Measurements from ENCODE around the gene PARD3B.

Gene PARD3B

GRCh38 chr2:205556357-205556756, 1011.1 kb downstream of the PARD3B start:
- H3K4me3 ChIP-seq (ENCODE audit: low read length) = no peak overlapping the region
- no peak overlapping the region for H2AFZ ChIP-seq (ENCODE audit: low read length)
- no peaks in the 10 kb centered on the region for H4K20me1 ChIP-seq (ENCODE audit: insufficient read depth, low read length)
- TF ChIP-seq EZH2phosphoT487 (IDR thresholded peaks at IDR 0.05; ENCODE audit: low read length) = no peak
- H3K9me2 ChIP-seq (replicated peaks; ENCODE audit: insufficient read depth, low read length) = no peaks in the 10 kb centered on the region
- H3K9me3 ChIP-seq (replicated peaks; ENCODE audit: insufficient read depth, low read length) = no peaks in the 10 kb centered on the region
- no peak overlapping the region for H3K27ac ChIP-seq (ENCODE audit: low read length)
- no peak overlapping the region for H3K9ac ChIP-seq (ENCODE audit: low read length)
- no peaks in the 10 kb centered on the region for H3F3A ChIP-seq (ENCODE audit: insufficient read depth, low read length)
- H3K36me3 ChIP-seq (replicated peaks; ENCODE audit: insufficient read depth, low read length) = no peaks in the 10 kb centered on the region
- no peak for DNase-seq
- no peak overlapping the region for H3K4me2 ChIP-seq (ENCODE audit: low read depth, low read length)
- H3K4me1 ChIP-seq (ENCODE audit: low read length) = no peaks in the 10 kb centered on the region
- no peaks in the 10 kb centered on the region for H3K79me2 ChIP-seq (ENCODE audit: low read length)
- no peaks in the 10 kb centered on the region for H3K27me3 ChIP-seq (replicated peaks; ENCODE audit: insufficient read depth, low read length)

DNA sequence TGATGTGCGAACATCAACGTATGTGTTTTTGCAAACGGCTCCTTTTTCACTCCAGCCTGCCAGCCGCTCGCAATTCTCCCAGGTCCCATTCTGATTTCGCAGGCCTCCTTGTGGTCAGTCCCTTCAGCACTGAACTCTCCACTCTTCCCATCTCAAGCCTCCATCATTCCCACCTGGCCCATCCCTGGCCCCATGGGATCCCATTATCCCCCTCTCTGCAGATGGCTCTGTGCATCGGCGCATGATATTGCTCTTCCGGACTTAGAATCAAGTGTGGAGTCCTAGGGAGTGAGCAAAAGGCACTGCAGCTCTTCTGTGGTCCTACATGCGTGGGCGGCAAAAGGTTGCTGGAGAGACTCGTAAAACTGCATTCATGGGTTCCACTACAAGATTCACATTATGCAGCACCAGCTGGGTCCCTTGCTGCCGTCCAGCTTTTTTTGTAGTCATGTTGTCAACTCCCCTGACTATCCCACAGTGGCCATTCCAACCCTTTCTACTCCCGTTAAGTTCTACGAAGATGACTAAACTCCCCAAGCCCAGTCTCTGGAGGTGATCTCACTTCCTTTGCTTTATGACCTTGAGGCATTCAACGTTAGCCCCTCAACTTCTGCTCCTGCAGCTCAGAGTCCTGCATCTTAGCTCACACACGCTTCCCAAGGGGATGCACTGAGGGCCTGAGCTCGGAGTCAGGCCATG, 1011.7 kb downstream of the PARD3B start:
- Histone ChIP-seq H3K27ac (ENCODE audit: low read length) (no peak overlapping the region), H3K79me2 (ENCODE audit: low read length) (no peaks in the 10 kb centered on the region), H4K20me1 (ENCODE audit: insufficient read depth, low read length) (no peaks in the 10 kb centered on the region), H3F3A (ENCODE audit: insufficient read depth, low read length) (no peaks in the 10 kb centered on the region), H3K9ac (ENCODE audit: low read length) (no peak overlapping the region), H3K9me3 (replicated peaks; ENCODE audit: insufficient read depth, low read length) (no peaks in the 10 kb centered on the region), H3K36me3 (replicated peaks; ENCODE audit: insufficient read depth, low read length) (no peaks in the 10 kb centered on the region), H3K4me2 (ENCODE audit: low read depth, low read length) (no peak overlapping the region), H3K4me1 (ENCODE audit: low read length) (no peaks in the 10 kb centered on the region), H3K9me2 (replicated peaks; ENCODE audit: insufficient read depth, low read length) (no peaks in the 10 kb centered on the region), H3K4me3 (ENCODE audit: low read length) (no peak overlapping the region), H3K27me3 (replicated peaks; ENCODE audit: insufficient read depth, low read length) (no peaks in the 10 kb centered on the region), H2AFZ (ENCODE audit: low read length) (no peak overlapping the region)
- TF ChIP-seq EZH2 (optimal IDR thresholded peaks at IDR 0.05; ENCODE audit: low read depth, low read length) = no peak
- no peak for TF ChIP-seq CTCF (IDR thresholded peaks at IDR 0.05; ENCODE audit: low read length)
- TF ChIP-seq EZH2phosphoT487 (IDR thresholded peaks at IDR 0.05; ENCODE audit: low read length) = no peak
- no peak for DNase-seq

GRCh38 chr2:205557873-205558272, 1012.6 kb downstream of the PARD3B start:
- H3K36me3 ChIP-seq (replicated peaks; ENCODE audit: insufficient read depth, low read length) = no peaks in the 10 kb centered on the region
- H3K27ac ChIP-seq (ENCODE audit: low read length) = no peak overlapping the region
- H3K9ac ChIP-seq (ENCODE audit: low read length) = no peak overlapping the region
- H3F3A ChIP-seq (ENCODE audit: insufficient read depth, low read length) = no peaks in the 10 kb centered on the region
- no peaks in the 10 kb centered on the region for H4K20me1 ChIP-seq (ENCODE audit: insufficient read depth, low read length)
- no peaks in the 10 kb centered on the region for H3K4me1 ChIP-seq (ENCODE audit: low read length)
- no peaks in the 10 kb centered on the region for H3K27me3 ChIP-seq (replicated peaks; ENCODE audit: insufficient read depth, low read length)
- DNase-seq = no peak
- no peak overlapping the region for H2AFZ ChIP-seq (ENCODE audit: low read length)
- H3K9me2 ChIP-seq (replicated peaks; ENCODE audit: insufficient read depth, low read length) = no peaks in the 10 kb centered on the region
- TF ChIP-seq EZH2 (optimal IDR thresholded peaks at IDR 0.05; ENCODE audit: low read depth, low read length) = no peak
- no peak for TF ChIP-seq EZH2phosphoT487 (IDR thresholded peaks at IDR 0.05; ENCODE audit: low read length)
- no peak for TF ChIP-seq CTCF (IDR thresholded peaks at IDR 0.05; ENCODE audit: low read length)
- no peak overlapping the region for H3K4me2 ChIP-seq (ENCODE audit: low read depth, low read length)
- H3K79me2 ChIP-seq (ENCODE audit: low read length) = no peaks in the 10 kb centered on the region
- no peaks in the 10 kb centered on the region for H3K9me3 ChIP-seq (replicated peaks; ENCODE audit: insufficient read depth, low read length)
- H3K4me3 ChIP-seq (ENCODE audit: low read length) = no peak overlapping the region

DNA sequence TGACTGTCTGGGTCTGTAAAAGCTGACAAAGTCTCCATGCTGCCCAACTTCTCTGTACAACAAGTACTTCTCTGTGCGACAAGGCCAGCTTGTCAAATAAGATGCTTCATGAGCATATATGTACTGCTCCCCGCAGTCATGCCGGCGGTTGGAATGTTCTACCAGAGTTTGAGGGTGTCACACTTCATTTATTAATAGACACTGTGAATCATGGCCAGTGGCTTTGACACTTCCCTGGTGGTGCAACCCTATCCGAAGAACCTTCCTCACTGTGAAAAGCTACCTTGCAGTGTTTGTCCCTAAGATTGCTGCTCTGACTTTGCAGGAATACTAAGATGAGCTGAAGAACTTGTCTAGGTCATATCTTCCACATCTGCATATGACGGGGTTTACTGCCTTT, 1016.2 kb downstream of the PARD3B start:
- H3K4me3 ChIP-seq (ENCODE audit: low read length) = no peak overlapping the region
- no peaks in the 10 kb centered on the region for H3K27me3 ChIP-seq (replicated peaks; ENCODE audit: insufficient read depth, low read length)
- no peak overlapping the region for H3K27ac ChIP-seq (ENCODE audit: low read length)
- no peak overlapping the region for H2AFZ ChIP-seq (ENCODE audit: low read length)
- no peaks in the 10 kb centered on the region for H3K36me3 ChIP-seq (replicated peaks; ENCODE audit: insufficient read depth, low read length)
- no peak overlapping the region for H3K9ac ChIP-seq (ENCODE audit: low read length)
- H3K9me2 ChIP-seq (replicated peaks; ENCODE audit: insufficient read depth, low read length) = no peaks in the 10 kb centered on the region
- no peaks in the 10 kb centered on the region for H4K20me1 ChIP-seq (ENCODE audit: insufficient read depth, low read length)
- TF ChIP-seq EZH2phosphoT487 (IDR thresholded peaks at IDR 0.05; ENCODE audit: low read length) (no peak), CTCF (IDR thresholded peaks at IDR 0.05; ENCODE audit: low read length) (no peak), EZH2 (optimal IDR thresholded peaks at IDR 0.05; ENCODE audit: low read depth, low read length) (no peak)
- H3K9me3 ChIP-seq (replicated peaks; ENCODE audit: insufficient read depth, low read length) = no peaks in the 10 kb centered on the region
- H3F3A ChIP-seq (ENCODE audit: insufficient read depth, low read length) = no peaks in the 10 kb centered on the region
- DNase-seq = no peak
- no peaks in the 10 kb centered on the region for H3K4me1 ChIP-seq (ENCODE audit: low read length)
- H3K4me2 ChIP-seq (ENCODE audit: low read depth, low read length) = no peak overlapping the region
- H3K79me2 ChIP-seq (ENCODE audit: low read length) = no peaks in the 10 kb centered on the region

Measured in MM.1S (cell line).